Thyroid gland (tissue), 4 donors: ENCODE measurements around the gene IZUMO2. TPM values are rescaled to one million over a fixed set of nuclear protein-coding genes. Genes with fewer than 3 reads are reported as not detected.

Experiments
- DNase-seq, 2 donors: peaks; one replicate each; pipeline ENCODE4 v3.0.0-alpha.2; 2019
- H3K27ac ChIP-seq, 3 donors: fragments of 200-600 bp; sonication (generic); 1 replicate in 2 of 3; 2 replicates in 1 of 3; pipeline ENCODE4 v1.5.1; 2016 to 2019; ENCODE audit warnings: mild to moderate bottlenecking in 1 of 3, moderate library complexity in 1 of 3
- H3K27me3 ChIP-seq: fragments of 200-600 bp; sonication (generic); one replicate; pipeline ENCODE4 v1.5.1; 2019
- H3K36me3 ChIP-seq, 2 donors: fragments of 200-600 bp; sonication (generic); one replicate each; pipeline ENCODE4 v1.5.1; 2016 to 2019
- H3K4me1 ChIP-seq, 2 donors: fragments of 200-600 bp; sonication (generic); one replicate each; pipeline ENCODE4 v1.5.1; 2017 to 2019
- H3K4me3 ChIP-seq, 3 donors: fragments of 200-600 bp; sonication (generic); replicated peaks in 1 of 3; 1 replicate in 2 of 3; 2 replicates in 1 of 3; pipeline ENCODE4 v1.5.1; 2016; ENCODE audit warnings: mild to moderate bottlenecking in 1 of 3
- H3K9me3 ChIP-seq: fragments of 200-600 bp; sonication (generic); one replicate; pipeline ENCODE4 v1.5.1; 2017
- POLR2A ChIP-seq, 2 donors: fragments of 450-650 bp; IDR thresholded peaks; one replicate each; pipeline ENCODE4 v1.6.1; 2017; ENCODE audit warnings: antibody characterized with exemption in 2 of 2, mild to moderate bottlenecking in 2 of 2, moderate library complexity in 1 of 2
- WGBS, 2 donors: methylation state at CpG; one replicate each; pipeline ENCODE4 v1.1.5; 2017; 5-methylcytosine and 5-hydroxymethylcytosine counted together
- intact Hi-C: fragments of 100-400 bp; cut with DNase I; formaldehyde crosslinking; loops from one replicate; pipeline ENCODE4 v1.15.1; 2023
- total RNA-seq, 4 donors: library from RNA; depleted of rRNA; stranded (reverse); fragments of >200 nt; gene quantifications; one replicate each; pipeline ENCODE4 v1.2.3, GENCODE V29; 2016
- TF ChIP-seq, protein P1 (sequence below), 6 experiments: fragments of 200-600 bp in 3 of 6; fragments of 450-650 bp in 3 of 6; sonication (generic) in 3 of 6; IDR thresholded peaks; one replicate each; pipeline ENCODE4 v1.5.1; 2016 to 2019; ENCODE audit warnings: antibody characterized with exemption in 6 of 6, mild to moderate bottlenecking in 2 of 6, inconsistent platforms in 1 of 6, moderate library complexity in 1 of 6

The IZUMO2 gene
- total RNA-seq, 4 donors from 2014 or later, result not detected

DNA sequence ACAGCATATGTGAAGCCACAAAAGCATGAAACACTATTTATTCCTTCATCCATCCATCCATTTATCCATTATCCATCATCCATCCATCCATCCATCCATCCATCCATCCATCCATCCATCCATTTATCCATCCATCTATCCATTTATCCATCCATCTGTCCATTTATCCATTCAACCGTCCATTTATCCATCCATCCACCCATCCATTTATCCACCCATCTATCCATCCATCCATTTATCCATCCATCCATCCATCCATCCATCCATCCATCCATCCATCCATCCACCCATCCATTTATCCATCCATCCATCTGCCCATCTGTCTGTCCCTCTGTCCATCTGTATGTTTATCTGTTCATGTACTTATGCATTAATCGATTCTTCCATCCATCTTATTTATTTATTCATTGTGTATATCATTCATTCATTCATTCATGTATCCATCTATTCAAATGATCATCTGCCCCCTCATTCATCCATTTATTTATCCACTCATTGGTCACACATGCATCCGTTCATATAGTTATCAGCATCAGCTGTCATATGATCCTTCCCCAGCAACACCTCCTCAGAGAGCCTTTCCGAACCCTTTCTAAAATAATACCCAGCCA lies 33.3 kb upstream of the IZUMO2 start:
- Histone ChIP-seq H3K9me3 (no peaks in the 10 kb centered on the region), H3K27me3 (no peaks in the 10 kb centered on the region), H3K27ac (no peak overlapping the region), H3K4me1 (peaks cover 19 to 39% of the 10 kb centered on the region in 2 donors), H3K36me3 (no peaks in the 10 kb centered on the region), H3K4me3 (no peak overlapping the region)
- intact Hi-C loops, result no loop called here
- no peak for TF ChIP-seq POLR2A (IDR thresholded peaks at IDR 0.05)
- TF ChIP-seq, protein P1, sequence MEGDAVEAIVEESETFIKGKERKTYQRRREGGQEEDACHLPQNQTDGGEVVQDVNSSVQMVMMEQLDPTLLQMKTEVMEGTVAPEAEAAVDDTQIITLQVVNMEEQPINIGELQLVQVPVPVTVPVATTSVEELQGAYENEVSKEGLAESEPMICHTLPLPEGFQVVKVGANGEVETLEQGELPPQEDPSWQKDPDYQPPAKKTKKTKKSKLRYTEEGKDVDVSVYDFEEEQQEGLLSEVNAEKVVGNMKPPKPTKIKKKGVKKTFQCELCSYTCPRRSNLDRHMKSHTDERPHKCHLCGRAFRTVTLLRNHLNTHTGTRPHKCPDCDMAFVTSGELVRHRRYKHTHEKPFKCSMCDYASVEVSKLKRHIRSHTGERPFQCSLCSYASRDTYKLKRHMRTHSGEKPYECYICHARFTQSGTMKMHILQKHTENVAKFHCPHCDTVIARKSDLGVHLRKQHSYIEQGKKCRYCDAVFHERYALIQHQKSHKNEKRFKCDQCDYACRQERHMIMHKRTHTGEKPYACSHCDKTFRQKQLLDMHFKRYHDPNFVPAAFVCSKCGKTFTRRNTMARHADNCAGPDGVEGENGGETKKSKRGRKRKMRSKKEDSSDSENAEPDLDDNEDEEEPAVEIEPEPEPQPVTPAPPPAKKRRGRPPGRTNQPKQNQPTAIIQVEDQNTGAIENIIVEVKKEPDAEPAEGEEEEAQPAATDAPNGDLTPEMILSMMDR (IDR thresholded peaks at IDR 0.05), result no peak
- 78 to 87% methylated on average over 4 of the region's 4 CpGs for WGBS, 2 donors
- DNase-seq, result no peak

DNA sequence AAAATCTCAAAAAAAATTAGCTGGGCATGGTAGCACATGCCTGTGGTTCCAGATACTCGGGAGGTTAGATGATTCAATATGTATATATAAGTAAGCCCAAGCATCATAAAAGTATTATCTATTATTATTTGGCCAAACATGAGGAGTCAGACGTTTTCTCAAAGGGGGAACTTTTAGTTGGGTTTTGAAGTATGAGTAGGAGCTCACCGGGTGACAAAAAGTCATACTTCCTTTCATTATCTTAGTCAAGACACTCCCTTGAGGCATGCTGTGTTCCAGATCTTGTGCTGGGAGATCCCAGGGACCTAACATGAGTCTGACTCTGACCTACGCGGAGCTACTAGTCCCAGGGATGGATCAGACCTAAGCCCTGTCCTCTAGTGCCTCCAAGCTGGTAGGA lies 32.1 kb upstream of the IZUMO2 start:
- intact Hi-C loops, result no loop called here
- no peaks in the 10 kb centered on the region for H3K27me3 ChIP-seq
- H3K36me3 ChIP-seq, result no peaks in the 10 kb centered on the region
- H3K27ac ChIP-seq, result no peak overlapping the region
- no peak for DNase-seq
- 80% methylated on average over 5 of the region's 5 CpGs for WGBS, 2 donors
- H3K9me3 ChIP-seq, result no peaks in the 10 kb centered on the region
- H3K4me1 ChIP-seq, result peaks cover 20 to 44% of the 10 kb centered on the region in 2 donors
- no peak overlapping the region for H3K4me3 ChIP-seq
- no peak for TF ChIP-seq POLR2A (IDR thresholded peaks at IDR 0.05)
- TF ChIP-seq, protein P1 (IDR thresholded peaks at IDR 0.05), result no peak

DNA sequence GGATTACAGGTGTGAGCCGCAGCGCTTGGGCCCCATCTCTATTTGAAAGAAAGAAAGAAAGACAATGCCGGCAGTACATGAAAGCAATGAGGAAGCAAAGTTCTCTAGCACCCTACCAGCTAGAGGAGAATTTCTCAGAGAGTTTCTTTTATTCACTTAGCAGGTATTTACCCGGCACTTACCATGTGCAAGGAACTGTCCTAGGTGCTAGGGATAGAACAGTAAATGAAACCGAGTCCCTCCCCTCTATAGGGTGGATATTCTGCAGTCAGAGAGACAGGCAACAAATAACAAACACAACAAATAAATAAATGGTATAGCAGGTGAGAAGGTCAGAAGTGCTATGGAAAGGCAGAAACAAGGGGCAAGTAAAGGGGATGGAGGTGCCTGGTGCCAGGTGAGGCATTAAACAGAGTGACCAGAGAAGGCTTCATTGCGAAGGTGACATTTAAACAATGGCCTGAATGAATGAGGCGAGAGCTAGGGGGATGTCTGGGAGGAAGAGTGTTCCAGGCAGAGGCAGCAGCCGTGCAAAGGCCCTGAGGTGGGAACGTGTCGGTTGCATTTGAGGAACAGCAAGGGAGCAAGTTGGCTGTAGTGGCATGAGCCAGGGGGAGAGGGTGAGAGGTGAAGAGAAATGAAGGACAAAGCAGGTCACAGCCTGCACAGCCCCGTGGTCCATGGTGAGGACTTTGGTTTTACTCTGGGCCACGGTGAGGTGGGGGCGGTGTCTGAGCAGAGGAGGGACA lies 29.6 kb upstream of the IZUMO2 start:
- H3K4me3 ChIP-seq, result no peak overlapping the region
- WGBS, 2 donors, result 71 to 76% methylated on average over 13 of the region's 13 CpGs
- TF ChIP-seq, protein P1 (IDR thresholded peaks at IDR 0.05), result no peak
- TF ChIP-seq POLR2A (IDR thresholded peaks at IDR 0.05), result no peak
- DNase-seq, result no peak
- no peaks in the 10 kb centered on the region for H3K9me3 ChIP-seq
- H3K4me1 ChIP-seq, result peaks cover 3 to 20% of the 10 kb centered on the region in 2 donors
- intact Hi-C loops, result no loop called here
- no peaks in the 10 kb centered on the region for H3K36me3 ChIP-seq
- H3K27me3 ChIP-seq, result no peaks in the 10 kb centered on the region
- no peak overlapping the region for H3K27ac ChIP-seq

DNA sequence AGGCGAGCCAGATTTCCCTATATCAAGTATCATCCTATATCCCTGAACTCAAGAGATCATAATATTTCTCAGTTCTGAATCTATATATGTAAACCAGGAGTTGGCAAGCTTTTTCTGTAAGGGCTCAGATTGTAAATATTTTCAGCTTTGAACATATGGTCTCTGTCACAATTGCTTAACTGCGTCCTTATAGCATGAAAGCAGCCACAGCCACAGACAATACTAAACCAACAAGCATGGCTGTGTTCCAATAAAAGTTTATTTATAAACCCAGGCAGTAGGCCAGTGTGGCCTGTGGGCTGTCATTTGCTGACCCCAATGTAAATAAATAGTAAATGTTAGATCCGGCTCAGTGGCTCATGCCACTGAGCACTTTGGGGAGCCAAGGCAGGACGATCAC lies 28.1 kb upstream of the IZUMO2 start:
- H3K4me1 ChIP-seq, result peaks cover 3 to 17% of the 10 kb centered on the region in 2 donors
- peak in 1 of 2 donors; percentile 29 for DNase-seq
- H3K27me3 ChIP-seq, result no peaks in the 10 kb centered on the region
- H3K9me3 ChIP-seq, result no peaks in the 10 kb centered on the region
- intact Hi-C loops, result no loop called here
- TF ChIP-seq, protein P1 (IDR thresholded peaks at IDR 0.05), result no peak
- TF ChIP-seq POLR2A (IDR thresholded peaks at IDR 0.05), result no peak
- peak overlapping the region; percentile 46 to 80 (median 46) for H3K27ac ChIP-seq
- WGBS, 2 donors, result 26 to 34% methylated on average over 4 of the region's 4 CpGs
- H3K4me3 ChIP-seq, result no peak overlapping the region
- no peaks in the 10 kb centered on the region for H3K36me3 ChIP-seq

DNA sequence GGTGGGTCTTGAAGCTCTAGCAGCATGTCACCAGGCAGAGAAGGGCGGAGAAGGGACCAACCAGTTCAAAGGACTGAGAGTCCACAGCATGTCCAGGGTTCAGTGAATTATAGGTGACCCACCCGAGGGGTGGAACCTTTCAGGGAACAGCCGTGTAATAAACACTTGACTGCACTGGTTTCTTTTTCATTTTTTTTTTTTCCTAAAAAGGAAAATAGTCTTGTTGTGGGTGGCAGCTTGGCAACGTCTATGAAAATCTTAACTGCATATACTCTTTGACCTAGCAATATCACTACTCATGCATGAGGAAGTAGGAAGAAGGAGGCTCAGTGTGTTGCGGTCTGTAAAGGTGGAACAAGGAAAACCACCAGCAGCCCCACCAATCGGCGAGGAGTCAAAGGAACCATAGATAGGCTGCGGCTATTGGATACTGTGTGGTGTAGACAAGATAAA lies 27.4 kb upstream of the IZUMO2 start:
- Histone ChIP-seq H3K27me3 (no peaks in the 10 kb centered on the region), H3K9me3 (no peaks in the 10 kb centered on the region), H3K4me1 (peaks cover 3 to 17% of the 10 kb centered on the region in 2 donors), H3K4me3 (no peak overlapping the region), H3K36me3 (no peaks in the 10 kb centered on the region), H3K27ac (peak overlapping the region; percentile 46 to 84 (median 46))
- DNase-seq, result peak; percentile 51 to 70
- WGBS, 2 donors, result 52 to 58% methylated on average over 8 of the region's 8 CpGs
- TF ChIP-seq POLR2A (IDR thresholded peaks at IDR 0.05), result no peak
- TF ChIP-seq, protein P1 (IDR thresholded peaks at IDR 0.05), result no peak
- intact Hi-C loops, result no loop called here
